CD4-positive, alpha-beta memory T cell (primary cell): ENCODE data around the gene USP17L10. TPM values are rescaled to one million over a fixed set of nuclear protein-coding genes. Genes with fewer than 3 reads are reported as not detected.

Experiments
- polyA plus RNA-seq, 2 donors: library from polyadenylated mRNA; unstranded; fragments of 300-500 nt; fragmentation: Illumina TruSeq; gene quantifications; one replicate each; pipeline ENCODE4 v1.2.3, GENCODE V29; 2021
- total RNA-seq, 2 experiments: library from RNA; stranded (reverse); gene quantifications; one replicate each; pipeline ENCODE4 v1.2.3, GENCODE V29; 2021

USP17L10 gene
- total and polyA plus RNA-seq, 4 experiments from 2014 or later = not detected

Other genes with a start within 250 kb of the USP17L10 start
- not detected for gene FAM90A26, start 40.2 kb upstream of the USP17L10 start, total RNA-seq
- not detected for gene FAM90A26, start 40.2 kb upstream of the USP17L10 start, polyA plus RNA-seq
- not detected for gene USP17L11, start 4.7 kb downstream of the USP17L10 start, total RNA-seq
- not detected for gene USP17L11, start 4.7 kb downstream of the USP17L10 start, polyA plus RNA-seq
- not detected for gene USP17L12, start 9.5 kb downstream of the USP17L10 start, total RNA-seq
- gene USP17L12, start 9.5 kb downstream of the USP17L10 start, polyA plus RNA-seq = not detected
- gene USP17L13, start 14.2 kb downstream of the USP17L10 start, total RNA-seq = not detected
- not detected for gene USP17L13, start 14.2 kb downstream of the USP17L10 start, polyA plus RNA-seq
- gene USP17L15, start 23.7 kb downstream of the USP17L10 start, total RNA-seq = not detected
- not detected for gene USP17L15, start 23.7 kb downstream of the USP17L10 start, polyA plus RNA-seq
- gene USP17L17, start 33.2 kb downstream of the USP17L10 start, total RNA-seq = not detected
- not detected for gene USP17L17, start 33.2 kb downstream of the USP17L10 start, polyA plus RNA-seq
- gene USP17L18, start 38.0 kb downstream of the USP17L10 start, total RNA-seq = not detected
- not detected for gene USP17L18, start 38.0 kb downstream of the USP17L10 start, polyA plus RNA-seq
- gene USP17L19, start 42.7 kb downstream of the USP17L10 start, total RNA-seq = not detected
- not detected for gene USP17L19, start 42.7 kb downstream of the USP17L10 start, polyA plus RNA-seq
- gene USP17L20, start 47.5 kb downstream of the USP17L10 start, total RNA-seq = not detected
- gene USP17L20, start 47.5 kb downstream of the USP17L10 start, polyA plus RNA-seq = not detected
- not detected for gene USP17L21, start 52.2 kb downstream of the USP17L10 start, total RNA-seq
- not detected for gene USP17L21, start 52.2 kb downstream of the USP17L10 start, polyA plus RNA-seq
- not detected for gene USP17L22, start 57.0 kb downstream of the USP17L10 start, total RNA-seq
- not detected for gene USP17L22, start 57.0 kb downstream of the USP17L10 start, polyA plus RNA-seq
- gene USP17L24, start 114.5 kb downstream of the USP17L10 start, total RNA-seq = not detected
- not detected for gene USP17L24, start 114.5 kb downstream of the USP17L10 start, polyA plus RNA-seq
- not detected for gene USP17L25, start 119.3 kb downstream of the USP17L10 start, total RNA-seq
- not detected for gene USP17L25, start 119.3 kb downstream of the USP17L10 start, polyA plus RNA-seq
- gene USP17L26, start 124.0 kb downstream of the USP17L10 start, total RNA-seq = not detected
- not detected for gene USP17L26, start 124.0 kb downstream of the USP17L10 start, polyA plus RNA-seq
- gene USP17L5, start 128.7 kb downstream of the USP17L10 start, total RNA-seq = not detected
- not detected for gene USP17L5, start 128.7 kb downstream of the USP17L10 start, polyA plus RNA-seq
- gene USP17L27, start 133.5 kb downstream of the USP17L10 start, total RNA-seq = not detected
- gene USP17L27, start 133.5 kb downstream of the USP17L10 start, polyA plus RNA-seq = not detected
- not detected for gene USP17L28, start 138.2 kb downstream of the USP17L10 start, total RNA-seq
- gene USP17L28, start 138.2 kb downstream of the USP17L10 start, polyA plus RNA-seq = not detected
- gene USP17L29, start 143.0 kb downstream of the USP17L10 start, total RNA-seq = not detected
- not detected for gene USP17L29, start 143.0 kb downstream of the USP17L10 start, polyA plus RNA-seq
- not detected for gene USP17L30, start 152.5 kb downstream of the USP17L10 start, total RNA-seq
- gene USP17L30, start 152.5 kb downstream of the USP17L10 start, polyA plus RNA-seq = not detected
- not detected for gene DEFB131A, start 233.8 kb downstream of the USP17L10 start, total RNA-seq
- gene DEFB131A, start 233.8 kb downstream of the USP17L10 start, polyA plus RNA-seq = not detected